ENCODE data around the gene PGLYRP4.

Gene PGLYRP4

DNA sequence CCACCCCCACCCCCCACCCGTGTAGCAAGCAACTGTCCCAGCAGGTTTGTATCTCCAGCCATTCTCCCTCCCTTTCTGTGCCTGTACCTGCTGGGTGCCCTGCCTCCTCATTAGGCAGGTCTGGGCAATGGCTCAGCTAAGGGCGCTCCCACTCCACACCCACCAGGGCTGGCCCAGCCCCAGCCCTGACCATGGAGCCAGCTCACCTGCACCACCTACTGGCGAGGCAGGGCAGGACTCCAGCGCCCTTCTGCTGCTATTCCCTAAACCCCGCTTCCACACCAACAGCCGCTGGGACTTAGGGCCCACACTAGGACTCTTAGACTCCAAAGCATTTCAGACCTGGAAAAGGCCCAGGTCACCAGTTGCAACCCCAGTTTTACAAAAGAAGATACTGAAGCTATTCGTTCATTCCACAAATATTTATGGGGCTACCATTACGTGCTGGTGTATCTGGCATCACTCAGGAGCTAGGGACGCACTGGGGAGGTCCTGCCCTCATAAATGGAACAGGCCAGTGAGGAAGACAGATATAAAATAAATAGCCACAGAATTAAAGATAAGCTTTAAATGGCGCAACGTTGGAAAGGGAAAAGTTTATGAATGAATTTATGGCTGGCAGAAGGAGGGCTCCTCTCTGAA, 59.9 kb downstream of the PGLYRP4 start:
- DNase-seq (ENCODE audit: low read depth): no peak
